NCI-H1105 (cell line): ENCODE results near the gene RAD23B.

ENCODE experiments used
- DNase-seq: peaks from one replicate; lab custom pipeline; 2025; lab: John Stamatoyannopoulos, UW

Gene RAD23B

GRCh38 chr9:107335331-107335730 lies 52.3 kb downstream of the RAD23B start:
- DNase-seq: no peak

GRCh38 chr9:107336718-107337360 lies 53.8 kb downstream of the RAD23B start:
- no peak for DNase-seq

- DNase-seq: no peak
Observed at GRCh38 chr9:107337676-107338590, 54.9 kb downstream of the RAD23B start.

- no peak for DNase-seq
Observed at GRCh38 chr9:107338911-107339659, 56.0 kb downstream of the RAD23B start.

- DNase-seq: peak; percentile 43
Observed at GRCh38 chr9:107340920-107341632, 58.0 kb downstream of the RAD23B start.

GRCh38 chr9:107342476-107343161 lies 59.5 kb downstream of the RAD23B start:
- DNase-seq: no peak

GRCh38 chr9:107345327-107345726 lies 62.2 kb downstream of the RAD23B start:
- DNase-seq: no peak

- no peak for DNase-seq
Observed at GRCh38 chr9:107348836-107349235, 65.8 kb downstream of the RAD23B start.

- DNase-seq: no peak
Observed at GRCh38 chr9:107350443-107350842, 67.4 kb downstream of the RAD23B start.

- DNase-seq: no peak
Observed at GRCh38 chr9:107351382-107352045, 68.4 kb downstream of the RAD23B start.

- no peak for DNase-seq
Observed at GRCh38 chr9:107355394-107355793, 72.3 kb downstream of the RAD23B start.

- peak; percentile 46 for DNase-seq
Observed at GRCh38 chr9:107358986-107359385, 75.9 kb downstream of the RAD23B start.

- no peak for DNase-seq
Observed at GRCh38 chr9:107360098-107360497, 77.0 kb downstream of the RAD23B start.

GRCh38 chr9:107361816-107362215 lies 78.7 kb downstream of the RAD23B start:
- DNase-seq: no peak

- no peak for DNase-seq
Observed at GRCh38 chr9:107363516-107364152, 80.6 kb downstream of the RAD23B start.

- no peak for DNase-seq
Observed at GRCh38 chr9:107367727-107368502, 84.8 kb downstream of the RAD23B start.

GRCh38 chr9:107368696-107369095 lies 85.6 kb downstream of the RAD23B start:
- no peak for DNase-seq

- no peak for DNase-seq
Observed at GRCh38 chr9:107373809-107374208, 90.7 kb downstream of the RAD23B start.

GRCh38 chr9:107375001-107375400 lies 91.9 kb downstream of the RAD23B start:
- DNase-seq: no peak
